ENCODE measurements around the gene NUCKS1.

The NUCKS1 gene

DNA sequence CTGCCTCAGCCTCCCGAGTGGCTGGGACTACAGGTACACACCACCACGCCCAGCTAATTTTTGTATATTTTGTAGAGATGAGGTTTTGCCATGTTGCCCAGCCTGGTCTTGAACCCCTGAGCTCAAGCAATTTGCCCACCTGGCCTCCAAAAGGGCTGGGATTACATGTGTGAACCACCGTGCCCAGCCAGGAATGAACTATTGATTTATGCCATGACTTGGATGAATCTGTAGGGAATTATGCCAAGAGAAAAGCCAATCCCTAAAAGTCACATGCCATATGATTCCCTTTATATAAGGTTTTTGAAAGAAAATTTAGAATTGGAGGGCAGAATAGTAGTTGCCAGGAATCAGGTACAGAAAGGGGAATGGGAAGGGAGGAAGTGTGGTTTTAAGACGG is 50.6 kb downstream of the NUCKS1 start:
- no peak for DNase-seq (ENCODE audit: low read depth)

DNA sequence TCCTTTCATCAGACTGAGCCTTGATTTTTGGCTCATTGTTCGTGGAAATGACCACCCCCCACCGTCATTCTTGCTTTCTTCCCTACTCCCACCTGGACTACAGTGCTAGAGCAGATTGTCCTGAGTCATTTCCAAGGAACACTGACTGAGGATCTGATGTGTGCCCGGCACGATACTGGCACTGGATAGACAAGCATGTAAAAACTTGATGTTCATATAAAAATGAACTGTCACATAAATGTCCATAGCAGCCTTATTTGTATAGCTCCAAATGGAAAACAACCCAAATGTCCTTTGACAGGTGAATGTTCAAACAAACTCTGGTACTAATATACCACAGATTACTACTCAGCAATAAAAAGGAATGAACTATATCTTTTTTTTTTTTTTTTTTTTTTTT is 51.1 kb downstream of the NUCKS1 start:
- DNase-seq (ENCODE audit: low read depth), result no peak

DNA sequence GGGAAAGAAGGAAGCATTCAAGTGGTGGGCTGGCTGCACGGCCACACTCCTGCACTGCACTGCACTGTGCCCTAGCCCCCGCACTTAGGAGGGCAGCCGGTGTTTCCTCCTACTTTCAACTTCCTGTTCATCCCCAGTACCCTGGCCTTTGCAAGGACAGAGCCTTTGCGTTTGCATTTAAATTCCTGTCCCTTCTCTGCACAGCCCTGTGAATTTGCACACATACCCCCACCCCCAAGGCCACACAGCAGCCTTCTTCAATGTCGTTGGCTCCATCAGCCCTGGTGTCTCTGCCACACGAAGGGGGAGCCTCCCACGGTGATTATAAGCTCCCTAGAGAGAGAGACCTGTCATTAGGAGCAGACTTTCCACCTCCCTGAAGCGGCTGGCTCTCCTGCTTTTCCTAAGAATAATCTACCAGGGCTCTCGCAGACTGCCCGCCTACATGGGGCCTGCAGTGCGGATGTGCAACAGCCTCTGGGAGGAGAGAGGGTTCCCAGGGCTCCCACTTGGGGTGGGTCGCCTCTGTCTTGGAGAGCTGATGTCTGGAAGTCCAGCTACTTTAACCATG is 56.5 kb downstream of the NUCKS1 start:
- no peak for DNase-seq (ENCODE audit: low read depth)

DNA sequence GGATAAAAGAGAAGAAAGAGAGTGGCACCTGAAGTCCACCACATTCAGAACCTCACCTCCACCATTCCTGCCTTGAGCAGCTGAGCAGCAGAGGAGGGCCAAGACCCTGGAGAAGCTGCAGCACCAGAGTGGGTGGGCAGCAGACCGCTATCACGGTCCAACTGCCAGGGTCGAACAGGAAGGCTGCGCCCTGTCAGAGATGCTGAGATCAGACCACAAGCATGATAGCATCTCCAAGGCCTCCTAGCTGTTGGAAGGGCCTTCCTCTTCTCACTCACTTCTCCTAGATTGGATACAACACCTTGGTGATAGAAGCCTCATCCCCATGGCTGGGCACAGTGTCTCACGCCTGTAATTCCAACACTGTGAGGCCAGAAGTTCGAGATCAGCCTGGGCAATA is 57.6 kb downstream of the NUCKS1 start:
- DNase-seq (ENCODE audit: low read depth), result no peak

DNA sequence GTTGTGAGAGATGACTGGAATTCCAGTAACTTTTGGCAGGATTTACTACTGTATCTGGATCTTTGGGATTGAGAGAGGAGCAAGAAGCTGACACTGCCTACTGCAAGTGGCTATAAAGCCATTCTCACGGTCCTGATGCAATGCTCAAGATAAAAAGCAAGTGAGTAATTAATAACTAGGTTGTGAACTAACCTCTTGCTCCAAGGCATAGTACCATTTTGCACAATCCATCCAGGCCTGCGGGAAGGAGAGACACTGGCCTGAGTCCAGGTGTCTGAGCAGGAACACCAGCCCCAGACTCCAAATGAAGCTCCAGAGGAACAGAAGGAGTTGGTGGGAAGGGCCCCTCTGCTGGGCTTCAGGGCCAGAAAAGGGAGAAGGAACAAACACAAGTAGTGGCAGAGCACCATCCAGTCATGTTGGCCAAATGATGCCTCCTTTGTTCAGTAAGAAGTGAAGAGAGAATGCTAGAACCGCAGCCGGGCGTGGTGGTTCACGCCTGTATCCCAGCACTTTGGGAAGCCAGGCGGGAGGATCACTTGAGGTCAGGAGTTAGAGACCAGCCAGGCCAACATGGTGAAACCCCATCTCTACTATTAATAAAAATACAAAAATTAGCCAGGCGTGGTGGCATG is 59.7 kb downstream of the NUCKS1 start:
- DNase-seq (ENCODE audit: low read depth), result no peak

DNA sequence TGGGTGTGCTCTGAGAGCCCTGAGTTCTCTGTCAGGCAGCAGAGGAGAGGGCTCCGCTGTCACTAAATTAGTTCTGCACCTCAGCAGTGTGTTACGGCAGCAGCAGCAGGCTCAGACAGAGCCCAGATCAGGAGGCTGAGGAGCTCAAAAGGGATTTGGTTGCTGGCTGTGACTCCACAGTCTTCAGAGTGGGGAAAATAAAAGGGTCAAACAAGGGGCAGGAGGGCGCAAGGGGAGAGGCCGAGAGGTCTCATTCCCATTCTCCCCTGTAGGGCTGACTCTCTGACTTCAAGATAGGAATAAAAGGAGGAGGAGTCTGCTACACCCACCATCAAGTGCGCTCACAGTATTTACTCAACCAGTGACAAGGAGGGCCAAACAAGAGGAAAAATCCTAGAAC is 60.5 kb downstream of the NUCKS1 start:
- no peak for DNase-seq (ENCODE audit: low read depth)

DNA sequence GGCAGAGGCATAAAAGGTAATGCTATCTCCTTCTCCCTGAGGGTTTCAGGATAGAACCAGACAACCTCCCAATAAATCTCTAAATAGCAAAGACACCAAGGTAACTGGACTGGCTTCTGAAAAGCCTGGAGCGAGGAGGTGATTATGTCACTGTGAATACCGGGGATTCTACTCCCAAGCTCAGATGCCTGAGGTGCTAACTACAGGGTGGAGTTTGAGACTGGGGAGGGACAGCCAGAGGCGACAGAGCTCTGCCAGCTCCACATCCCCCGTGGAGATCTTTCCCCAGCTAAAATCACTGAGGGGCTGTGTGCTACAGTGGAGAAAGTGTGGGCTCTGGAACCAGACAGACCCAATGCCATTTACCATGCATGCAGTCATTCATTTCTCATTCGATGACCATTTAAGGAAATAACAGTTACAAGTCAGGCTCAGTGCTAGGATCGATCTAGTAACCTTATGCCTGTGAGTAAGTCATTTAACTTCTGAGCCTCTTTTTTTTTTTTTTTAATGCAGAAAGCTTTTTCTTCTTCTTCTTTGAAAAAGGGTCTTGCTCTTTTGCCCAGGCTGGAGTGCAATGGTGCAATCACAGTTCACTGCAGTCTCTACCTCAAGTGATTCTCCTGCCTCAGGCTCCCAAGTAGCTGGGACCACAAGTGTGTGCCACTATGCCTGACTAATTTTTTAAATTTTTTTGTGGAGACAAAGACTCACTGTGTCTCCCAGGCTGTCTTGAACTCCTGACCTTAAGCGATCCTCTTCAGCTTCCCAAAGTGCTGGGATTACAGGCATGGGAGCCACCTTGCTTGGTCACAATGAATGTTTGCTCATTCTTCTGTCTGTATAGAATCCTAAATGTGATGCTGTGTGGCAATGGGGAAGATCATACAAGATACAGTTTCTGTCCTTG is 61.6 kb downstream of the NUCKS1 start:
- DNase-seq (ENCODE audit: low read depth), result no peak

DNA sequence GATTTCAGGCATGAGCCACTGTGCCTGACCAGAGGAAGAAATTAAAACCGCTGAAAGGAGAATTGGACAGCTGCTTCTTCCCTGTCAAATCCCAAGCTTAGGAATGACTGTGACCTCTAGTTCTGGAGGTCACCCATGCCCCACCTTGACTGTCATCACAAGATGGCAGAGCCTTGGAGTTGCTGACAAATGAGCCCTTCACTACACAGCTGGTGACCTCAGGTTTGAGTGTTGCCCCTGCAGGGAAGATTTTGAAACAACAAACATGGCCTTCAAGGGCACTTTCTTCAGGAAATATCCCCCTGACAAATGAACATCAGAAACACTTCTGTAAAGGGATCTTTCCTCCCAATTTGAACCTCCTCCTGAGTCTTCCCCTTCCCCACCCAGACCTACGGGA is 62.7 kb downstream of the NUCKS1 start:
- DNase-seq (ENCODE audit: low read depth), result no peak

DNA sequence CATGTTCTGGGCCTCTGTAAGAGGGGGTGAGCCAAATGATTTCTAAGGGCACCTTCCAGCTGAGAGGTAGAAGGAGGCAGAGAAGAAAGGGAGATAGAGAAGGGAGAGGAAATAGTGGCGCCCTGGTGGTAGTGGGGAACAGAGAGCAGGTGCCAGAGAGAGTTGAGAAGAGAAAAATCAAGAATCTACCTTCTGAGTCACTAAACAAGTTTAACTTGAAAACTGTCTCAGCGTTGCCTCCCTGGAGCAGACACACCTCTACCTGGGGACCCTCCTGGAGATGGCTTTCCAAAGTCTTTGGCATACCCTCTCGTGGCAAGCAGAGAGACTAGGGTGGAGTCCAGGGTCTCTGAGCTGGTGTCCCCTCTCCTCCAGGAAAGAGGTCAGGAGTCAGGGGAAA is 68.6 kb downstream of the NUCKS1 start:
- DNase-seq (ENCODE audit: low read depth), result no peak

DNA sequence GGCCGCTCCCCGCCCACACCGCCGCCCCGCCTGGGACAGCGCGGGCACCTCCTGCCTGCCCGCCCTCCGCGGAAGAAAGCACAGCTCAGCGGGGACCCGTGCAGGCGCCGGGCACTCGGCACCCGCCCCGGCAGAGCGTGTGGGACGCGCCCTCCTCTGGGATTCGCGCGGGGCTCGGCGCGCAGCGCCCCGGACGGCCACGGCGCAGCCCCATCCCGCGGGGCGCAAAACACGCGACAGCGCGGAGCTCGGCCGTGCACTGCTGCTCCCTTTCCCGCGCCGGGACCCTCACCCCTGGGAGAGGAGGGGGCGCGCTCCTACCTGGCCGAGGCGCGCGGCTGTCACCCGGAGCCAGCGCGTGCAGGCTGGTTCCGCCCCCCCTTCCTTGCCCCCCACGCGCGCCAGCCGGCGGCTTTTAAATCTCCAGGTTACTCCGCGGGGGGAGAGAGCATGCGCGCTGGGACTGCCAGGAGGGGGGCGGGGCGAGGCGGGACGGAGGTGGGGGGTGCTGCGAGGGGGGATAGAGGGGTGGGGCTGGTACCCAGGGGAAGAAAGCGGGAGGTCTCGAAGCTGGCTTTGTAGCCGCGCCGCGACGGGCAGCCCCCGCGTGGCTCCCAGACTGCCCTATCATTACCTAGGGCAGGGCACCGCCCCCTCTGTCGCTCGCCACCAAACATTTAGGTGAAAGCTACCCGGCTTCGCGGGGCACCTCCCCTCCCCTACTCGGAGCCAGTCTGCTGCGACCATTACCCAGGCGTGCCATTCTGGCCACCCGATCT is 69.7 kb downstream of the NUCKS1 start, which contains the start of gene SLC45A3:
TSS of gene SLC45A3 (minus strand) at position 437 of the 779 bp plus-strand sequence. CDS start 15,853 bp downstream, outside the sequence.
- DNase-seq (ENCODE audit: low read depth), result no peak

DNA sequence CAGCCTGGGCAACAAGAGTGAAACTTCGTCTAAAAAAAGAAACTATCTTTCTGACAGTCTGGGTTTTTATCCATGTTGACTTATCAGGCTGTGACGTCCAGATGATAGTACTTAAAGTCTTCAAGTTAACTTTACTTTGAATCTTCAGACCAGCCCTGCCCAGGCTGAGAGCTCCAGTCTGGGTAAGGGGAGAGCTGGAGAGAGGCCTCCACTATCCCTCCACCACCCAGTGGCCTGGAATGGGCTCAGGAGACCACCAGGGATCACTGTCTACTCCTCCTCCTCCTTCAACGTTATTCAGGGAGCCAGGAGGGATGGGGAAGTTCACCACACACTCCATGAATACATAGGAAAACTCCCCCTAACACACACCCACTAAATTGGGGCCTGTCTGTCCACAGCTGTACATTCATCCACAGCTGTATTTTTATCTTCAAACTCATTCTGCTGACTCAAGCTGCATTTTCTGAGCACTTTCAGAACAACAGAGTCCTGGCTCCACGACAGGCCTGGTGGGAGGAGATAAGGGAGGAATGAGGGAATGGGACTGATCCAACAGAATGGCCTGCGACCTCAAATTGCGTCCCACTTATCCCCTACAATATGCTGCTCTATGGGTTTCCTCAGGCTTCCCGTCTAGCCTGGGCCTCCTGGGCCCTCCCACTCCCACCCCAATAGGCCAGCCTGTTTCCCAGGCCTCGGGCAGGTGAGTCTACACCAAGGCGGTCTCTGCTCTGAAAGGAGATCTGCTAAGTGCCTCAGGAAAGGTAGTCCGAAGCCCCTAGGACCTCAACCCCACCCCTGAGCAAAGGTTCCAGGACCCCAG is 71.5 kb downstream of the NUCKS1 start:
- DNase-seq (ENCODE audit: low read depth), result no peak

DNA sequence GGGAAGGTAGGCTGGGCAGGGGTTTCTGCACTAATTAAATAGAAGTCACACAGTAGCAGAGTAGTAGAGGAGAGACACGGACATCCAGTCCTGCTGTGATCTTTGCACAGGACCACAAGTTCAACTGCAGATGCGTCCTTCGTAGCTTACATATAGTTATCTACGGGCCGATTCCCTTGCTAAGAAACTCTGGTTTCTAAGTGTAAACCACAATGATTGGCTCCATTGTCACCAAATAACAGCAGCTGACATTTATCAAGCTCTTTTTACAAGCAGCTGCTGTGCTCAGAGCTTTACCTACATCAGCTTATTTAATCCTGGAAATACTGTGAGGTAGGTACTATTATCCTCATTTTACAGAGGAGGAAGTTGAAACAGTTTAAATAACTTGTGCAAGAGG is 72.8 kb downstream of the NUCKS1 start:
- no peak for DNase-seq (ENCODE audit: low read depth)

DNA sequence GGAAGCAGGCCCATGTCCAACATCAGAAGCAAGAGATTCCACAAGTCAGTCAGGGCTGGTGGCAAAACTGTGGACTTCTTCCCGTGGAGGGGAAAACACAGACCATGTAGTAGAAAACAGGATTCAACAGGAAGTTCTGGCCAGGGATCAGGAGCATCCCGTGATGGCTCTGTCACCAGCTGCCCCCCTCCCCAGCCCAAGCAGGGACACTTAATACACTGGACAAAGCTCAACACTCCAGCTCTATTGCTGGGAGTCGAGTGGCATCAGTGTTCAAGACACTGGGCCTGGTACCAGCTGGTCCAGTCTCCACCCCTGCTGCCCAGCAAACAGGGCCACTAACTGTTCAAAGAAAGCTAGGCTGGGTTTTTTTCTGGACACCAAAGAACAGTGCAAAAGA is 73.4 kb downstream of the NUCKS1 start:
- no peak for DNase-seq (ENCODE audit: low read depth)

DNA sequence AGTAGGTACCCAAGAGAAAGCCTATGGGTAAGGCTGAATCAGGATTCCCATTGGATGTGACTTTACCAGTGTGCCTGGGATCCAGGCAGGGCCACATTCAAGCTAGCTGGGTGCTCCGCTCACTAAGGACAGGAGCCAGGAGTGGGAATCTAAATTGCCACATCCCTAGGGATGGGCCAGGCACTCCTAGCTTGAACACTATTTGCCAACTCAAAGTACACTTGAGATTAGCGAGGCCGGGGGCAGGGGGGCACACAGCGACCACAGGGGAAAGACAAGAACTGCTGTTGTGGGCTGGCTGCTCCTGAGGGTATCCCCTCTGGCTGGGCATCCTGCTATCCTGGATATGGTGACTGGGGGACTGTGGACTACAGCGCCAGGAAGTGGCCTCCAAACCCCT is 74.0 kb downstream of the NUCKS1 start:
- DNase-seq (ENCODE audit: low read depth), result no peak

DNA sequence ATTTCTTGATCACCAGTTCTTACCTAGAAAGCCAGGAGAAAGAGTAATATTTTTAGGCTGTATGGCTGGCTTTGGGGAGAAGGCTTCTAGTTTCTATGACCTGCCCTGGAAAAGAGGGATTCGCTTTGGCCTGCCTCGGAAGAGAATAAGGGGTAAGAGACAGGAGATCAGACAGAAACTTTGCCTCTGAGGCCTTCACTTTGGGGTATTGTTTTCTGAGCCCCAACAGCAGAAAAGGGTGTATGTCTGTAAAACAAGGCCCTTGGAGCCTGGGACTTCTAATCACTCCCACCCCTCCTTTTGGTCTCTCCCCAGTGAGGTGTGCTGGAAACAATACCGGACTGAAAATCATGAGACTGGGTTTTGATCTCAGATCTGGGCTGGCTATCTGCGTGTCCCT is 74.7 kb downstream of the NUCKS1 start:
- no peak for DNase-seq (ENCODE audit: low read depth)

DNA sequence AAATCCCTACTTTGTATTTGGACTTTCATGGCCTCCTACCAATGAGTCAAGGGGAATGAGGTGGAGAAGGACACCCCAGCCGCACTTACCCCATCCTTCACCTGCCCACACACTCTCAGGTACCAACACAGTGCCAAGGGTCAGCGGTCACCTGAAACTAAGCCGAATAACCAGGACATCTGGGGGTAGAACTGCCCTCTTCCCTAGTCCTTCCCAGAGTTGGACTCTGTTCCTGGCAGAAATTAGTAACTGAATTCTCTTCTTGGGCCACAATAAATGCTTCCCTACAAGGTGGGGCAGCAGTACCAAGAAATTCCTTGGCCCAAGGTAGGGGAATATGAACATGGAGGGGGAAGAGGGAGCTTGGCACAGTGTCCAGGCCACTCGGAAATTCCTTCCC is 77.0 kb downstream of the NUCKS1 start:
- DNase-seq (ENCODE audit: low read depth), result no peak

DNA sequence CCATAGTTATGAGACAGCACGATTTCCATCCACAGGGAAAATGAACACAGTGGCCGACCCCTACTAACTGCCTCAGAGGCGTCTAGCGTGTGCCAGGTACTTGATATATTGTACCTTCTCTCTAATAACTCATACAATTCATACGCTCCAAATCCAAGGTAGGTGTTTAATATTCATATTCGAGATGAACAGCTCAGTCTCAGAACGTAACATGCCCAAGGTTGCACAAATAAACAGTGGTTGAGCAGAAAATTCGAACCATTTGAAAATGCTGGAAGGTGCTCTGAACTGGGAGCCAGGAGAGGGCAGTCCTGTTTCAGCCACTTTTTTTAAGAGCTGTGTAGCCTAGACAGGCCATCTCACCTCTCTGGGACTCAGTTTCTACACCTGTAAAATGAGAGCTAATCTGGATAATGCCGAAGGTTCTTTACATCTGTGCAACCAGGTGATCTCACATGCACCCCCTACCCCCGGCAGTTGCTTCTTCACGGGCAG is 77.5 kb downstream of the NUCKS1 start:
- no peak for DNase-seq (ENCODE audit: low read depth)

DNA sequence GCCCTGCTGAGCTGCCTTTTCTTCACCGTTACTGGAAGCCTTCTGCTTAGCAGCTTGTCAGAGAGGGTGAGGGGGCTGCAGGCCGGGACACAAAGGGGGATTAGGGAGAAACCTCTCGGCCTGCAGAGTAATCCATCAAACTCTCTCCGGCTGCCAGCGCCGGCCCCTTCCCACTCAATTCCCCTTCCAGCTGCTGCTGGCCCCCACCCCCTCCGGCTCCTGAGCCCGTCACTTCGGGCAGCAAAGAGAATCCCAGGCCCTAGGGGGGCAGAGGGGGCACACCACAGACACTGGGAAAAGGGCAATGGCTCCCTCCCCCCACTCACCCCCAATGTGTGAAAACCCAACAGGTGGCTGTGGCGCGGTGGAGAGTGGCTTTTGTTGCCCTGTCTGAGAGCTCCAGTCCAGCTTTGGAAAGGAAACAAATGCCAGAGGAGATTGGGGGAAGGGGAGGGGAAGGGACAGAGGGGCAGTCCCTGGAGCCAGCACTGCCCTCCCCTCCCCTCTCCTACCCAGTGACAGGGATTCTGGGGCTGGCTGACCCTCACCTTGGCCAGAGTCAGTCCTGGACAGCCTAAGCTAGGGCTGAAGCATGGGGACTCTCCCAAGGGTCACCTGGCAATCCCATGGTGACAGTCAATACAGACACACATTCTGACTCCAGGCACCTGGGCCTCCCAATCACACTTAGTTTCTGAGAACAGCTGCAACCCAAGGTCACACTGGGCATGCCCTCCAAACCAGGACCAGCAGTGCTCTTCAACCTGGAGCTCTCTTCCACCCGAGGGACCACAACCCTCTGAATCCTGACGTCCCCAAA is 79.2 kb downstream of the NUCKS1 start:
- DNase-seq (ENCODE audit: low read depth), result no peak

DNA sequence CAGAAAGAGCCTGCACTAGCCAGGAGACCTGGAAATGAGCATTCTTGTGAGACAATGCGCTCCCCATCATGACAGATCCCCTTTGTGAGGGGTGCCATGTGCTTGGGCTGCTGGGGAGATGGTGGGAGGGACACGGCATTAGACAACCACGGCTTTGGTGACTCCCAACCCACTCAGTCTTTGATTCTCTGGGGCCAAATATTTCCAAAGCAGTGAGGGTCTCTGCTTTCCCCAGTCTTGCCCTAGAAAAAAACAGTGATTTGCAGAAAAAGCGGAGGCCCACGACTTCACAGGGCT is 79.9 kb downstream of the NUCKS1 start:
- no peak for DNase-seq (ENCODE audit: low read depth)

DNA sequence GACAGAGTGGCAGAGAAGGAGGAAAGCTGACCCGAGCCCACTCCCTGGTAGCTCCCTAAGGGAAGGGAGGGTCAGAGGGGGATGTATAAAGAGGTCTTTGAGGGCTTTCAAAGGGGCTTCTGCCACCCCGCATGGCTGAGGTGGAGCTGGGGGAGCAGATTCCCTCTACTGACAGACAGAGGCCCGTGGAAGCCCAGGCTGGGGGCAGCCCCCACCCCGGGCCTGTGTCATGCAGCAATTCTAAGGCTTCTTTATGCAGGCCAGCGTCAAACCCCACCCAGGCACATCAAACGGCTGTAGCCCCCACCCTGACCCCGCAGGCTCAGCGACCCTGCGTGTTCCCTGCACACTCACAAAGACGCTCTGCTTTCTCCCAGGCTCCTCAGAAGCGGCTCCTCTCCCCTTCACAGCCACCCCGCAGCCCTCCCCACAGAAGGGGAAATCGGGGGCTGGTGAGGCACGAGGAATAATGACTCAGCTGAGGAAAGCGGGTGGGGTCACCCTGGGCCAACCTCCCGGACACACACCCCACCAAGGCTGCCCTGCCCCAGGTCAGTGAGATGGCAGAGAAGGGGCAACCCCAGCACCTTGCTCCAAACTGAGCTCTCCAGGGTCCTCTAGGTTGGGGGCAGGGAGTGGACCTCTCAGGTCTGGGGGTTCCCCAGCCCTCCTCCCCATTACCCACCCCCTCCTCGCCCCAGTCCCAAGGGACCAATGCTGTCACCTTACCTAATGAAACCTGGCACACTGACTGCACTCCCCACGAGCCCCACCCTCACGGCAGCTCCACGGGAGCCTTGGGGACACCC is 80.4 kb downstream of the NUCKS1 start:
- no peak for DNase-seq (ENCODE audit: low read depth)

All from activated T-helper 1 cell treated with Interleukin-2 at 50 U/mL for 16 hours (primary cell).